AG20443 (cell line): ENCODE results near the gene CHAC1.

Experiments
- DNase-seq: peaks from one replicate; pipeline ENCODE4 v3.0.0; 2012; ENCODE audit warnings: low spot score, mixed read lengths

The CHAC1 gene, protein sequence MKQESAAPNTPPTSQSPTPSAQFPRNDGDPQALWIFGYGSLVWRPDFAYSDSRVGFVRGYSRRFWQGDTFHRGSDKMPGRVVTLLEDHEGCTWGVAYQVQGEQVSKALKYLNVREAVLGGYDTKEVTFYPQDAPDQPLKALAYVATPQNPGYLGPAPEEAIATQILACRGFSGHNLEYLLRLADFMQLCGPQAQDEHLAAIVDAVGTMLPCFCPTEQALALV

DNA sequence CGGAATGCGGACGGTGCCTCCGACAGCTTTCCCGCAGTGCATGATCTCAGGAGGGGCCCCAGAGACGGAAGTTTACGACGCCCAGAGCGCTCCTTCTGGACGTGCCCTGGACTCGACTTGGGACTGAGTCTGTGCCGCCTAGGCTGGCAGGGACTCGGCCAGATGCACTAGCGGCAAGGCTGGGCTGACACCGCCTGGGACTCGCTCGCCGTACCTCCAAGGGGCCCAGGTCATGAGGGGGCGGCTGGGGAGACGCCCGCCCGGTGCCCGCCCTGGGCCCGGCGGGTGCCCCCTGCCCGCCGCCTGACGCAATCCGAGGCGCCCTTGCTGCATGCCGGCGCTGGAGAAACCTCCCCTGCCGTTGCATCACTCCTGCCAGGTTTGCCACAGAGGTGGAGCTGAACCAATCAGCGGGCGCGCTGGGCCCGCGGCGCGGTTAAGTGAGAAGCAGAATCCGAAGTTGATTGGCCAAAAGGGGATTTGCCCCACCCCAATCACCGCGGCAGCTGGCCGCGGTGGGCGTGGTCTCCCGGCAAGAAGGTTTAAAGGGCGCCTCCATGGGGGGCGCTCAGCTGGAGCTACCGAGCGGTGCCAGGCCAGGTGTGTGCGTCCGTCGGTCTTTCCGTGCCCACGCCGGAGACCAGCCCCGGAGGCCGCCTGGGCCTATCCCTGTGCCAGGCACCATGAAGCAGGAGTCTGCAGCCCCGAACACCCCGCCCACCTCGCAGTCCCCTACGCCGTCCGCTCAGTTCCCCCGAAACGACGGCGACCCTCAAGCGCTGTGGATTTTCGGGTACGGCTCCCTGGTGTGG, at the start of gene CHAC1:
TSS of gene CHAC1 (plus strand) at position 571 of the 812 bp plus-strand sequence. CDS start at position 684, 113 bp downstream.
- peak; percentile 100 for DNase-seq

DNA sequence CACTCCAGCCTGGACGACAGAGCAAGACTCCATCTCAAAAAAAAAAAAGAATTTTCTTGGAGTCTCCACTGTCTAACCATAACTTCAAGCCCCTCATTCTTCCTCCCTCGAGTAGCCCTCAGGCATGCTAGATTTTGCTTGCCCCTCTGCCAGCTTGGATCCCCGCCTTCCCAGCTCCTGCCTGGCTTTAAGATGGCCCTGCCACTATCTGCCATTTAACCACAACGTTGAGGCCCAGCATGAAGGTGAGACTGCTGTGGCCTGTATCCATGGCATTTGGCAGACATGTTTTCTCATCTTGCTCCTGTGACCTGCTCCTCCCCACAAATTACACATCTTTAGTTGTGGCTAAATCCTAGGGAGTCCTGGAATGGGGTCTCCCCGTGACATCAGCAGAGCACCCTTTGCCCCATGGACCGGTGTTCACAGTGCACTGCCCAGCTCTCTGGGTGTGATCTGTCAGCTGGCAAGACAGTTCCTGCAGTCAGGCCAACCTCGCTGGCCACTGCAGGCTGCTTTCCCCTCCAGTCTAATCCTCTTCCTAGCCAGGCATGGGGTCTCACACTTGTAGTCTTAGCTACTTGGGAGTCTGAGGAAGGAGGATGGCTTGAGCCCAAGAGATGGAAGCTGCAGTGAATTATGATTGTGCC, 48.6 kb upstream of the CHAC1 start:
- DNase-seq, result no peak

DNA sequence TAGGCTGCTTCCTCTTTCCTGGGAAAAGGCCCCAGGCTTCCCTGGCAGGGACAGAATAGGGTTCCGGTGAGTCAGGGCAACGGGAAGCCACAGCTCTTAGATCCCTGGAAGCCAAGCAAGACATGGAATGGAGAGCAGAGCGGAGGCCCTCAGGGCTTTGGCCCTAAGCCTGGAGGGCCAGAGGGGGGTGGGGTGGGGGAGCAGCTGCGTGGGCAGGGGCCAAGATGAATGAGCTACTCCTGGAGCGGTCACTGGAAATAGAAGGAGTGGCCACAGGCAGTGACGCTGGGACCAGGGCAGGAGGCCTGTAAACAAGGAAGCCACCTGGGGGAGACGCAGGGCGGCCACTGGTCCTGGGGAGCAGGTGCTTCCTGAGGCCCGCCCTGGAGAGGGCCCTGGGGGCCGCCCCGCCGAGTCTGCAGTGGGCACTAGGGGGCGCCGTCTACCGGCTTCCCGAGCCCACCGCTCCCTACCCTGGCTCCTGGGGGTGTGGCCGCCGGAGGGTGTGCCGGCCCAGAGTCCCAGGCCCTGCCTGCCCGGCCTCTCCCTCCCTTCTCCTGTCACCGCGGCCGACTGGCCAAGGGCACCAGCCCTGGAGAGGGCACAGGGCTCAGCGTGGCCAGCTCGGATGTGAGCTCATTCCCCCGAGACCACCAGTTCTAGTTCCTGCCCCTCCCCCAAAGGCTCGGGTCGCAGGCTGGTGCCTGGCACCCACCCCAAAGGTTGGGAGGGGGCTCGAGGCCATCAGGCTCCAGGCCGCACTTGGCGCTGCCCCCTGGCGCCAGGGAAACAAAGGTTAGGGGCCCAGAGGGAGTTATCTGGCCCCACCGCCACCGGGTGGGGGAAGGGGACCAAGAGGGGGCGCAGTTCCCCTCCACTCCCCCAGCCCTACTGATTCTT, 46.9 kb upstream of the CHAC1 start:
- peak; percentile 94 for DNase-seq

DNA sequence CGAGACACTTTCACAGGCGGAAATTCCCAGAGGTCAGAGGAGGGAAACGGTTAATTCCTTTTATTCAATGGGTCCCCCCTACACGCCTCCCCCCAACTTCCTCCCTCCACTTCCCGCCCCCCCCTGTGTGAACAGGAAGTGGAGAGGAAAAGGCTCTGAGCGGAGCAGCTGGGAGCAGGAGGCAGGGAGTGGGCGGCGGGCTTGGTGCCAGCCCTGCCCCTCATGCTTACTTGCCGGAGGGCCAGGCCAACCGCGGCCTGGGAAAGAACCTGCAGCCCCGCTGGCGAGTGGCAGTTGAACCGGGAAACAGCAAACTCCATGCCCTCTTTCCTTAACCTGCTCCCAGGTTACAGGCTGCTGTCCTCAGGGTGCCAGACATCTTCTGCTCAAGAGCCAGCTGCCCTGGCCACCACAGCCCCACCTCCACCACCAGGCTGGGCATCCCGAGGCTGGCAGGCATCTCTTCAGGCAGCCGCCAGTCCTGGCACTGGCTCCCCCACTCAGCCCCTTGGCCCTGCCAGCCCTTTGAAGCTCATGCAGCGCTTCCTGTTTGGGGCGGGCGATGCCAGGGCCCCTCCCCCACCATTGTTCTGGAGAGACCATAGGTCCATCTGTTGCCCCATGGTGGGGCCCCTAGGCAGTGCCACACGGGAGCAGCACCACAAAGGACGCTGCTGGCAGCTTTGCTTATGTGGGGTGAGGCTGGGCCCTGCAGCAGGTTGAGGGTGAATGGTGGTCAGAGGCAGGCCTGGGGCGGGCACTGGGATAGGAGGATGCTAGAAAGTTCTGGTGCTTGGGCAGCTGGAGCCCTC, 46.1 kb upstream of the CHAC1 start:
- no peak for DNase-seq

GRCh38 chr15:40908095-40908494, 45.2 kb upstream of the CHAC1 start:
- DNase-seq, result no peak

DNA sequence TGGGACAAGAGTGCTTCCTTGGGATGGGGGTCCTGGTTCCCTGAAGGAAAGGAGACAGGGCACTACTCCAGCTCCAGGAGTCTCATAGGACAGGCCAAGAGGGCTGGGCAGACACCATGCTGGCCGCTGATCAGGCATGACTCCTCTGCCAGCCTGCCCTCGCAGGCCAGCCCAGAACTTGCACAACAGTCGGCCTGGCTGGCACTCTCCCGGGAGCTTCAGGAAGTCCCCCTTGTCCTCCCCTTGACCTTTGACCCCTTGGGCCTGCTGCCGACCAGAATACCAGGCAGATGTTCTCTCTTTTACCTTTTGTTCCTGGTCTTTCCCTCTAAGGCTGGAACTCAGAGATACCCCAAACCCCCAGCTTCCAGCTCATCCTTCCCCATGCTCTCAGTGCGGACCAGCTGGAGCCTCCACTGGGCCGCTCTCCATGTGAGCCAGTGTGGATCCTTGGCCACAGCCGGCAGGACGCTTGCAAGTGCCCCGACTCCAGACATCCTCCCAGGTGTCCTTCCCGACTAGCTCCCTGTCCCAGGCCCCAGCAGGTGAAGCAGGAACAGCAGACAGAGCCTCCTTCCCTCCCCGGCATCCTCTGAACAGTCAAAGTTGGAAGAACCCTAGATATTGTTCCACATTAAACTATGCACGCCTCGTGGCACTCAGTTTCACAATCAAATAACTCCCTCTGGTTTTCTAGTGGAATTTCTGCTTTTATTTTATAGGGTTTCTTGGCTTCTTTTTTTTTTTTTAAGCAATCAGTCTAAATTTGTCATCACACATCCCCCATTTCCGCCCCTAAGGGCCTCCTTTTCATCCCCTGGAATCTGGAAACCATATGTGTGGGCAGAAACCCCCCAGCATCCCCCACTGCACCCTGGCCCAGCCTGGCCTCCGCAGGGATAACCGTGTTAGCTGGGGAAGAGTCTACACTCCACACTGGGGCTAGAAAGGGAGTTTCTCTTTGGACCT, 43.3 kb upstream of the CHAC1 start:
- DNase-seq, result peak; percentile 37

GRCh38 chr15:40911141-40911540, 42.1 kb upstream of the CHAC1 start:
- DNase-seq, result no peak

GRCh38 chr15:40911693-40912092, 41.6 kb upstream of the CHAC1 start:
- no peak for DNase-seq

- DNase-seq, result no peak
These were observed 40.8 kb upstream of the CHAC1 start for GRCh38 chr15:40912478-40912877.

GRCh38 chr15:40914013-40914412, 39.3 kb upstream of the CHAC1 start:
- DNase-seq, result no peak

DNA sequence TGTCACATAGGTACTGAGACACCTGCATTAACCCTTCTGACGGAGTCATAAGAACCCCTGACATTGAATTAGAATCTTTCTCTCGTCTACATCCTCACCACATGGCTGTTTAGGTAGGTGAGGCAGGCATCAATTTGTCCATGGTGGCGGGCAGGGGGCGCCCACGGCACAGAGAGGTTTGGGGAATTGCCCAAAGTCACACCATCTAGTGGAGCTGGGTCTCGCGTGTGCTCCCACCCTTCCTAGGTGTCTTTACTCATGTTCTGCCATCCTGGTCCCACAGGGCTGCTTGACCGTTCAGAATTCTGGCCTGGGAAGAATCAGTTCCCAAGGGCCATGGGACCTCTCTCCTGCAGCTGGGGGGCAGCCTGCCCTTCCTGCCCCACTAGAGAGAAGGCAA, 38.8 kb upstream of the CHAC1 start:
- DNase-seq, result no peak

DNA sequence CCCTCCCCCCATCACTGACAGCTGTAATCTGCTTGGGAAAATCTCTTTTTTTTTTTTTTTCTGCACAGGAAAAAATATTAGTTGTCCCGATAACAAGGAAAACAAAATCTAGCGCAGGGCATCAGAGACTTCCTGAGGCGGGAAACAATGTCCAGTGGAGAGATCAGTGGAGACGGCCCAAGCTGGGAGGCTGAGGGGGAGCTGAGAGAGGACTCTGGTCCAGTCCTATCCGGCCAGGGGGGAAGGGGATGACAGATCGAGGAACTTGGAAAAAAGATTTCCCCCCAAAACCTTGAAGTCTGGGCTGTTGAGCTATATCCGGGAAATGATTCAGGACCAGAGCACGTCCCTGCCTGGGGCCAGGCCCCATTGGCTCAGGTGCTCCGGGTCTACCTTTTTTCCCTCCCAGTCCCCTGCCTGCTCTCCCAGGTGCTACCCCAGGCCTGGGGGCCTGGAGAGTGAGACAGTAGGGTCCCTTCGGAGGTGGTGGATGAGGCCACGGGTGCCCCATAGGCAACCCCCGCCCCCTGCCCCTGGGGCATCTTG, 38.1 kb upstream of the CHAC1 start:
- no peak for DNase-seq

- DNase-seq, result no peak
These were observed 37.6 kb upstream of the CHAC1 start for GRCh38 chr15:40915679-40916078.

DNA sequence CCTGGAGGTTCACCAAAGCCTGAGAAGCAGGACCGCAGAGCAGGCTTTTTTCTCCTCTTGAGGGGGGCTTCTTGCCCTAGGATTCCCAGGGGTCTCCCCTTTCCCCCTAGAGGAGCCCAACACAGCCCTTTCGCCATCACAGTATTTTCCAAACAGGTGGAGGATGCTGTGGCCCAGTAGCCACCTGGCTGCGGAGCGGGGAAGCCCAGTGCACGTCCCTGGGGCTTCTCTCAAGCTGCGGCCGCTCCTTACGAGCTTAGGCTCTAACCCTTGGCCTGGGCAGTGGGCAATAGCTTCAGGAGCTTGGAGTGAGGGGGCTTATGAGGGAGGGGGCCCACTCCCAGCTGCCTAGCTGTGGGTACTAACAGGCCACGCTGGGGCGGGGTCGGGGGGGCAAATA, 35.7 kb upstream of the CHAC1 start:
- DNase-seq, result no peak

DNA sequence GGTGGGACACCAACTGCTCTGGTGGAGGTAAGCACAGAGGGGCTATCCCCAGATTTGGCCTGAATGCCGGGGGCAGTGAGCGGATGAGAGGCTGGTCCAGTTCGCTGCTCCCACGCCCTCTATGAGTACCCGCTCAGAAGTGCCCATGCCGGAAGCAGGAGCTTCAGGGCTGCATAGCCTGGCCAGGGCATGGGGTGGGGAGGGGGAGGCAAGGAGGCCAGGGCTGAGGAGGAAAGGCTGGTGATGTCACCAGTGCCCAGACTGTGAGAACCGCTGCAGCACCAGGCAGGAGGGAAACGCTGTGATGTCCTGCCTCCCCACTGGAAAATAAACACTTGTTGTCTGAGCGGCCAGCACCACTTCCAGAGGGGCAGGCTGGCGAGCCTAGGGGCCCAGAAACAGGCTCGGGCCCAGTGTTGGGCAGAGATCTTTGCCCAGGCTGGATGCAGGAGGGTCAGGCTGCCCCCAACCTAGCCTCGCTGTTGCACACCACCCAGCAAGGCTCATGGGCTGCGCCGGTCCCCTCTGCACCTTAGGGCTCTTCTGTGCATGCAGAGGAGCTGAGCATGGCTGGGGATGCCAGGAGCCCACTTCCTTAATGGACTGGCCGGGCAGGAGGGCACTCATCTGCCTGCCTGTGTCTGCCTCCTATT, 35.0 kb upstream of the CHAC1 start:
- DNase-seq, result no peak

DNA sequence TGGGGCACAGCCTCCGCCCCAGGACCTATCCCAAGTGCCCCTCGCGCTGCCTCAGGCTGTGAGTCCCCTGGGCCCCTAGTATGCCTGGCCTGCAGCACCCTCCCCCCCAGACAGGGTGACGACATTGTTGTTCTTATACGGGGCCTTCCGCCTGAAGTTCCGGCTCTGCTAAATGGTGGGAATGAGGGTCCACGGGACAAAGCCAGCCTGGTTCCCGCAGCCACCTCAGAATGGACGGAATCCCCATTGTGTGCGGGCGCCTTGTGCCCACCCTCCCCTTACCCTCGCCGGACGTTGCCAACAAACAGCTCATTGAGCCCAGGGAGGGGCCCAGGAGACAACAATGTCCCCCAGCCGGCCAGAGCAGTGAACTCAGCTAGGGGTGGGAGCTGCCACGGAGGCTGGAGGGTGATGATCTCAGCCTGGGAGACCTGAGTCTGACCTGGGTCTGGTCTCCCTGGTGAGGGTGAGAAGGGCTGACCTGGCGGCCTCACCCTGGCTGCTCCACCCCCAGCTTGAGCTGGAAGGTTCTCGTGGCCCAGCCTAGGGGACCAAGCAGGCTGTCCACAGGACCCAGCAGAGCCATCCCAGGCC, 34.4 kb upstream of the CHAC1 start:
- DNase-seq, result no peak

GRCh38 chr15:40921949-40922607, 31.2 kb upstream of the CHAC1 start:
- DNase-seq, result no peak

- DNase-seq, result no peak
These were observed 30.7 kb upstream of the CHAC1 start for GRCh38 chr15:40922608-40923005.
